GM10248 (cell line): ENCODE data around the gene POLR1E.
"Not testable (repeated sequence)": the region's sequence is repeated elsewhere in the genome, so short reads cannot be mapped to it uniquely, and the experiment has no call there.

ENCODE experiments used
- CTCF ChIA-PET: fragments of 300-600 bp; sonication (Branson Sonifier 250); formaldehyde crosslinking; extraction: SDS; loops from one replicate; lab custom pipeline; 2021; ENCODE audit warnings: antibody characterized with exemption; lab: Yijun Ruan, JAX
- POLR2A ChIA-PET: fragments of 350-650 bp; sonication (Branson Sonifier 250); formaldehyde crosslinking; extraction: SDS; loops from one replicate; lab custom pipeline; 2020; ENCODE audit warnings: antibody characterized with exemption; lab: Yijun Ruan, JAX
- DNase-seq: peaks from one replicate; pipeline ENCODE4 v3.0.0; 2012; ENCODE audit errors: extremely low spot score
- CTCF ChIP-seq: IDR thresholded peaks from 2 replicates; pipeline ENCODE4 v1.5.1; 2012; ENCODE audit warnings: mild to moderate bottlenecking, low read depth; ENCODE audit errors: extremely low read depth, missing control alignments, control extremely low read depth

POLR1E gene

GRCh38 chr9:37512437-37512836 is 26.7 kb downstream of the POLR1E start:
- DNase-seq: no peak
- ChIA-PET POLR2A (no interaction called here), CTCF (interaction anchor here (1.5 kb wide), 2 partner anchors 9 to 11 kb away, joined by 3 read pairs; no protein-coding TSS in a partner anchor)
- no peak for TF ChIP-seq CTCF

GRCh38 chr9:37514415-37514814 is 28.7 kb downstream of the POLR1E start:
- CTCF ChIA-PET: interaction anchor here (1.2 kb wide), 1 partner anchor 9 kb away, joined by 3 read pairs; no protein-coding TSS in a partner anchor
- POLR2A ChIA-PET, DNase-seq: not testable (repeated sequence)

GRCh38 chr9:37514999-37515398 is 29.3 kb downstream of the POLR1E start:
- CTCF ChIA-PET: interaction anchor here (1.8 kb wide), 1 partner anchor 48 kb away, joined by 4 read pairs; no protein-coding TSS in a partner anchor
- POLR2A ChIA-PET: no interaction called here
- TF ChIP-seq CTCF: no peak
- no peak for DNase-seq

GRCh38 chr9:37515620-37516258 is 30.0 kb downstream of the POLR1E start:
- POLR2A ChIA-PET: no interaction called here
- no peak for DNase-seq
- TF ChIP-seq CTCF: no peak
- CTCF ChIA-PET: interaction anchor here (1.6 to 1.8 kb wide), 2 partner anchors 24 to 47 kb away, joined by 4 read pairs; no protein-coding TSS in a partner anchor

- ChIA-PET POLR2A (no interaction called here), CTCF (interaction anchor here (0.8 to 1.7 kb wide), 2 partner anchors 9 to 12 kb away, joined by 3 to 5 read pairs; no protein-coding TSS in a partner anchor)
- TF ChIP-seq CTCF: no peak
- DNase-seq: no peak
Measured at GRCh38 chr9:37517923-37518322, 32.2 kb downstream of the POLR1E start.

GRCh38 chr9:37520641-37521040 is 34.9 kb downstream of the POLR1E start:
- ChIA-PET CTCF (interaction anchor here (1.0 kb wide), 1 partner anchor 11 kb away, joined by 3 read pairs; no protein-coding TSS in a partner anchor), POLR2A (no interaction called here)
- no peak for TF ChIP-seq CTCF
- no peak for DNase-seq

GRCh38 chr9:37521111-37521510 is 35.4 kb downstream of the POLR1E start:
- ChIA-PET CTCF (interaction anchor here (1.2 kb wide), 1 partner anchor 13 kb away, joined by 3 read pairs; no protein-coding TSS in a partner anchor), POLR2A (no interaction called here)
- no peak for TF ChIP-seq CTCF
- DNase-seq: no peak
